Activated T-helper 2 cell treated with anti-CD3 and anti-CD28 coated beads, Interferon-gamma antibody, Interleukin-2, Interleukin-4, amounts not matched to agents 10 μg/mL and 5 μg/mL and 100 μg/mL, durations not matched to agents 14 hours and 24 hours and 36 hours (primary cell): ENCODE data around the gene CSF3R. TPM values are rescaled to one million over a fixed set of nuclear protein-coding genes. Genes with fewer than 3 reads are reported as not detected.
A peak's percentile ranks its signal among the peaks of the same experiment; 100 is the strongest.
"Not testable (repeated sequence)": the region's sequence is repeated elsewhere in the genome, so short reads cannot be mapped to it uniquely, and the experiment has no call there.

Experiments
- DNase-seq: peaks from one replicate; pipeline ENCODE4 v3.0.0; 2021; ENCODE audit warnings: low spot score
- H3K27ac Mint-ChIP-seq: one replicate; pipeline ENCODE4 v1.8.0; 2021; ENCODE audit warnings: mixed read lengths
- H3K27me3 Mint-ChIP-seq: one replicate; pipeline ENCODE4 v1.8.0; 2021; ENCODE audit warnings: low read depth, mixed read lengths
- H3K36me3 Mint-ChIP-seq: one replicate; pipeline ENCODE4 v1.8.0; 2021; ENCODE audit warnings: low read depth, mixed read lengths
- H3K4me1 Mint-ChIP-seq: one replicate; pipeline ENCODE4 v1.8.0; 2021; ENCODE audit warnings: low read depth, mixed read lengths
- H3K4me3 Mint-ChIP-seq: one replicate; pipeline ENCODE4 v1.8.0; 2021; ENCODE audit warnings: low read depth, mild to moderate bottlenecking, moderate library complexity, mixed read lengths
- H3K9me3 Mint-ChIP-seq: one replicate; pipeline ENCODE4 v1.8.0; 2021; ENCODE audit warnings: mixed read lengths
- intact Hi-C: fragments of 100-400 bp; cut with micrococcal nuclease; formaldehyde crosslinking; loops from one replicate; pipeline ENCODE4 v1.15.1; 2023
- total RNA-seq: library from RNA; stranded (reverse); gene quantifications from 2 replicates; pipeline ENCODE4 v1.2.3, GENCODE V29; 2022

The CSF3R gene
- total RNA-seq, 1 donor from 2014 or later = 0.11 TPM

GRCh38 chr1:36520771-36521420 lies 38.2 kb upstream of the CSF3R start:
- H3K4me1 Mint-ChIP-seq = peaks cover 2% of the 10 kb centered on the region
- H3K9me3 Mint-ChIP-seq = no peaks in the 10 kb centered on the region
- H3K27me3 Mint-ChIP-seq = no peaks in the 10 kb centered on the region
- intact Hi-C loops = no loop called here
- H3K36me3 Mint-ChIP-seq = no peaks in the 10 kb centered on the region
- no peak for DNase-seq
- no peak overlapping the region for H3K4me3 Mint-ChIP-seq
- no peak overlapping the region for H3K27ac Mint-ChIP-seq

GRCh38 chr1:36520056-36520455 lies 37.3 kb upstream of the CSF3R start:
- intact Hi-C loops = no loop called here
- H3K27me3 Mint-ChIP-seq = no peaks in the 10 kb centered on the region
- no peak overlapping the region for H3K4me3 Mint-ChIP-seq
- H3K36me3 Mint-ChIP-seq = no peaks in the 10 kb centered on the region
- H3K9me3 Mint-ChIP-seq = no peaks in the 10 kb centered on the region
- H3K27ac Mint-ChIP-seq = no peak overlapping the region
- peaks cover 2% of the 10 kb centered on the region for H3K4me1 Mint-ChIP-seq
- no peak for DNase-seq

GRCh38 chr1:36517011-36517771 lies 34.5 kb upstream of the CSF3R start:
- intact Hi-C loops = no loop called here
- no peaks in the 10 kb centered on the region for H3K27me3 Mint-ChIP-seq
- DNase-seq = no peak
- H3K4me3 Mint-ChIP-seq = no peak overlapping the region
- H3K4me1 Mint-ChIP-seq = no peaks in the 10 kb centered on the region
- no peaks in the 10 kb centered on the region for H3K9me3 Mint-ChIP-seq
- H3K27ac Mint-ChIP-seq = no peak overlapping the region
- H3K36me3 Mint-ChIP-seq = no peaks in the 10 kb centered on the region

- Mint-ChIP-seq H3K9me3 (no peaks in the 10 kb centered on the region), H3K27me3 (no peaks in the 10 kb centered on the region), H3K4me3 (no peak overlapping the region), H3K4me1 (no peaks in the 10 kb centered on the region), H3K36me3 (no peaks in the 10 kb centered on the region), H3K27ac (no peak overlapping the region)
- DNase-seq = peak; percentile 25
- intact Hi-C loops = no loop called here
These were observed 33.8 kb upstream of the CSF3R start for GRCh38 chr1:36516372-36517010.

- Mint-ChIP-seq H3K27ac (no peak overlapping the region), H3K4me3 (no peak overlapping the region), H3K4me1 (no peaks in the 10 kb centered on the region), H3K36me3 (no peaks in the 10 kb centered on the region), H3K9me3 (no peaks in the 10 kb centered on the region), H3K27me3 (no peaks in the 10 kb centered on the region)
- intact Hi-C loops = no loop called here
- no peak for DNase-seq
These were observed 32.8 kb upstream of the CSF3R start for GRCh38 chr1:36515315-36516138.

GRCh38 chr1:36514501-36514900 lies 31.8 kb upstream of the CSF3R start:
- Mint-ChIP-seq H3K4me3 (no peak overlapping the region), H3K27ac (no peak overlapping the region), H3K9me3 (no peaks in the 10 kb centered on the region), H3K4me1 (no peaks in the 10 kb centered on the region), H3K36me3 (no peaks in the 10 kb centered on the region), H3K27me3 (no peaks in the 10 kb centered on the region)
- intact Hi-C loops = no loop called here
- no peak for DNase-seq

GRCh38 chr1:36513676-36514473 lies 31.2 kb upstream of the CSF3R start:
- Mint-ChIP-seq H3K4me3 (no peak overlapping the region), H3K27me3 (no peaks in the 10 kb centered on the region), H3K4me1 (no peaks in the 10 kb centered on the region), H3K27ac (no peak overlapping the region), H3K36me3 (no peaks in the 10 kb centered on the region), H3K9me3 (no peaks in the 10 kb centered on the region)
- intact Hi-C loops = no loop called here
- DNase-seq = no peak

GRCh38 chr1:36512842-36513241 lies 30.1 kb upstream of the CSF3R start:
- Mint-ChIP-seq H3K27me3 (no peaks in the 10 kb centered on the region), H3K36me3 (no peaks in the 10 kb centered on the region), H3K4me3 (no peak overlapping the region), H3K27ac (no peak overlapping the region), H3K9me3 (no peaks in the 10 kb centered on the region), H3K4me1 (no peaks in the 10 kb centered on the region)
- intact Hi-C loops = no loop called here
- no peak for DNase-seq

- Mint-ChIP-seq H3K4me3 (no peak overlapping the region), H3K27me3 (peaks cover 5% of the 10 kb centered on the region), H3K9me3 (no peaks in the 10 kb centered on the region), H3K36me3 (no peaks in the 10 kb centered on the region), H3K4me1 (no peaks in the 10 kb centered on the region), H3K27ac (no peak overlapping the region)
- intact Hi-C loops = no loop called here
- DNase-seq = no peak
These were observed 29.4 kb upstream of the CSF3R start for GRCh38 chr1:36511804-36512798.

GRCh38 chr1:36511220-36511619 lies 28.5 kb upstream of the CSF3R start:
- H3K27ac Mint-ChIP-seq, H3K4me1 Mint-ChIP-seq, DNase-seq, H3K4me3 Mint-ChIP-seq, intact Hi-C loops, H3K9me3 Mint-ChIP-seq, H3K36me3 Mint-ChIP-seq, H3K27me3 Mint-ChIP-seq: not testable (repeated sequence)

- Mint-ChIP-seq H3K36me3 (no peaks in the 10 kb centered on the region), H3K4me3 (no peak overlapping the region), H3K27ac (no peak overlapping the region), H3K9me3 (no peaks in the 10 kb centered on the region), H3K27me3 (peaks cover 9% of the 10 kb centered on the region), H3K4me1 (no peaks in the 10 kb centered on the region)
- intact Hi-C loops = no loop called here
- DNase-seq = no peak
These were observed 27.7 kb upstream of the CSF3R start for GRCh38 chr1:36510418-36510817.
